GM23338 (cell line): Measurements from ENCODE around the gene KCNK5. TPM values are rescaled to one million over a fixed set of nuclear protein-coding genes. Genes with fewer than 3 reads are reported as not detected.

Source experiments
- ATAC-seq: fragments of 200-7000 bp; cut with Tn5 transposase; 3 replicates; pipeline ENCODE4 v1.9.1; 2020
- DNase-seq: peaks from one replicate; pipeline ENCODE4 v3.0.0-alpha.2; 2015; ENCODE audit warnings: low spot score
- H2AFZ ChIP-seq: fragments of 200-600 bp; sonication (generic); 2 replicates; pipeline ENCODE4 v1.8.0; 2016; ENCODE audit warnings: antibody characterized with exemption, mild to moderate bottlenecking, moderate library complexity
- H3F3A ChIP-seq: fragments of 200-600 bp; sonication (generic); replicated peaks from 2 replicates; pipeline ENCODE4 v1.8.0; 2017; ENCODE audit warnings: antibody characterized with exemption, mixed run types, low read depth
- H3K27ac ChIP-seq: fragments of 200-600 bp; sonication (generic); 2 replicates; pipeline ENCODE4 v1.6.1; 2016; ENCODE audit warnings: low read depth
- H3K27me3 ChIP-seq: fragments of 200-600 bp; sonication (generic); 2 replicates; pipeline ENCODE4 v1.8.0; 2016; ENCODE audit warnings: mild to moderate bottlenecking, mixed run types, moderate library complexity; ENCODE audit not compliant: insufficient read depth
- H3K36me3 ChIP-seq: fragments of 200-600 bp; sonication (generic); 2 replicates; pipeline ENCODE4 v1.8.0; 2016; ENCODE audit warnings: mild to moderate bottlenecking; ENCODE audit not compliant: insufficient read depth
- H3K4me1 ChIP-seq: fragments of 200-600 bp; sonication (generic); 2 replicates; pipeline ENCODE4 v1.8.0; 2016; ENCODE audit warnings: mild to moderate bottlenecking, moderate library complexity; ENCODE audit not compliant: insufficient read depth
- H3K4me2 ChIP-seq: fragments of 200-600 bp; sonication (generic); 2 replicates; pipeline ENCODE4 v1.7.1; 2017; ENCODE audit warnings: mixed run types
- H3K4me3 ChIP-seq: fragments of 200-600 bp; sonication (generic); 2 replicates; pipeline ENCODE4 v1.6.1; 2016; ENCODE audit warnings: mixed run types
- H3K79me2 ChIP-seq: fragments of 200-600 bp; sonication (generic); replicated peaks from 2 replicates; pipeline ENCODE4 v1.8.0; 2017; ENCODE audit warnings: mild to moderate bottlenecking; ENCODE audit not compliant: insufficient read depth
- H3K9me2 ChIP-seq: fragments of 200-600 bp; sonication (generic); 2 replicates; pipeline ENCODE4 v1.8.0; 2017; ENCODE audit not compliant: insufficient read depth
- H4K20me1 ChIP-seq: fragments of 200-600 bp; sonication (generic); replicated peaks from 2 replicates; pipeline ENCODE4 v1.8.0; 2017; ENCODE audit warnings: mild to moderate bottlenecking; ENCODE audit not compliant: insufficient read depth
- H3K27ac Mint-ChIP-seq: 2 replicates; pipeline ENCODE4 v1.8.0; 2020; ENCODE audit warnings: inconsistent platforms, mild to moderate bottlenecking, moderate library complexity, mixed read lengths
- H3K27me3 Mint-ChIP-seq: 3 replicates; pipeline ENCODE4 v1.8.0; 2022; ENCODE audit warnings: low read depth, mild to moderate bottlenecking, moderate library complexity, mixed read lengths, inconsistent platforms; ENCODE audit not compliant: insufficient read depth, poor library complexity
- H3K36me3 Mint-ChIP-seq: 3 replicates; pipeline ENCODE4 v1.8.0; 2021; ENCODE audit warnings: low read depth, mild to moderate bottlenecking, inconsistent platforms, moderate library complexity, mixed read lengths
- H3K4me1 Mint-ChIP-seq: 3 replicates; pipeline ENCODE4 v1.8.0; 2020; ENCODE audit warnings: mild to moderate bottlenecking, inconsistent platforms, mixed read lengths
- H3K4me3 Mint-ChIP-seq: 3 replicates; pipeline ENCODE4 v1.8.0; 2021; ENCODE audit warnings: moderate library complexity, mild to moderate bottlenecking, inconsistent platforms, mixed read lengths
- H3K9me3 Mint-ChIP-seq: 3 replicates; pipeline ENCODE4 v1.8.0; 2020; ENCODE audit warnings: moderate library complexity, mild to moderate bottlenecking, inconsistent platforms, mixed read lengths
- EZH2 ChIP-seq: fragments of 200-600 bp; sonication (generic); IDR thresholded peaks from one replicate; pipeline ENCODE4 v1.8.0; 2017; ENCODE audit warnings: antibody characterized with exemption, mild to moderate bottlenecking, low read depth; ENCODE audit not compliant: unreplicated experiment
- EZH2phosphoT487 ChIP-seq: fragments of 200-600 bp; sonication (generic); IDR thresholded peaks from one replicate; pipeline ENCODE4 v1.8.1; 2018; ENCODE audit warnings: antibody characterized with exemption; ENCODE audit not compliant: unreplicated experiment
- JUNB ChIP-seq: IDR thresholded peaks from one replicate; pipeline ENCODE4 v1.6.1; 2016; ENCODE audit warnings: antibody characterized with exemption; ENCODE audit not compliant: unreplicated experiment
- ZNF114 ChIP-seq: fragments of 250-450 bp; sonication (Bioruptor Pico); IDR thresholded peaks from 2 replicates; pipeline ENCODE4 v1.5.0; 2020; ENCODE audit warnings: mild to moderate bottlenecking, moderate library complexity
- ZNF331 ChIP-seq: fragments of 250-450 bp; sonication (Bioruptor Pico); IDR thresholded peaks from 2 replicates; pipeline ENCODE4 v1.5.0; 2020; ENCODE audit warnings: low read depth, mild to moderate bottlenecking, moderate library complexity
- polyA plus RNA-seq: library from polyadenylated mRNA; unstranded; fragments of >200 nt; fragmentation: Nextera tagmentation; extraction: Ambion mirVana; gene quantifications from 2 replicates; pipeline ENCODE4 v1.2.1, GENCODE V29; 2016
- total RNA-seq: library from RNA; depleted of rRNA; stranded (reverse); fragments of >200 nt; shearing (Covaris generic); gene quantifications from 2 replicates; pipeline ENCODE4 v1.2.3, GENCODE V29; 2014
- TF ChIP-seq, protein P1 (sequence below): IDR thresholded peaks from one replicate; pipeline ENCODE4 v1.6.1; 2018; ENCODE audit warnings: antibody characterized with exemption; ENCODE audit not compliant: unreplicated experiment
- TF ChIP-seq, protein P2 (sequence below): IDR thresholded peaks from 2 replicates; pipeline ENCODE4 v1.6.1; 2016; ENCODE audit warnings: antibody characterized with exemption
- TF ChIP-seq, protein P3 (sequence below), 2 experiments: fragments of 200-600 bp in 1 of 2; sonication (generic) in 1 of 2; conservative IDR thresholded peaks; 2 replicates each; pipeline versions ENCODE4 v1.5.1 to v1.6.1; 2016 to 2017; ENCODE audit warnings: antibody characterized with exemption in 2 of 2, low read depth in 2 of 2, mild to moderate bottlenecking in 2 of 2, moderate library complexity in 1 of 2

The KCNK5 gene
- total and polyA plus RNA-seq, 2 experiments from 2014 or later, result 9.5 to 57.4 TPM

DNA sequence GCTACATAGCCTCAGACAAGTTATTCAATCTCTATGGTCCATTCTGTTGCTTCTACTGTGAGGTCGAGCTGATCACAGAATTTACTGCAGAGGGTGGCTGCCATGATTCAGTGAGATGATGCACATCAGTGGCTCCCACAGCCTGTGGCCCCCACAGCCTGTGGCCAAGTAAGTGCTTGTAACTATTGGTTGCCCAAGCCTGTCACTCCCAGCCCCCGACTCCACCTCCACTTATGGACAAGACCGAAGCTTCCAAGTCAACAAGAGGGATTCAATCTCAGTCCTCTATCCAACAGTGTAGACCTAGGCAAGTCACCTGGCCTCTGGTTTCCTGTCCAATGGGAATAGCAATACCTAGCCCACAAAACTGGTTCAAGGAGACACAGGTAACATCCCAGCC, 8.2 kb downstream of the KCNK5 start:
- no peak for TF ChIP-seq EZH2phosphoT487
- no peak for TF ChIP-seq JUNB
- TF ChIP-seq EZH2, result no peak
- no peak for TF ChIP-seq ZNF331 (CRISPR knock-in tag)
- TF ChIP-seq, protein P1, sequence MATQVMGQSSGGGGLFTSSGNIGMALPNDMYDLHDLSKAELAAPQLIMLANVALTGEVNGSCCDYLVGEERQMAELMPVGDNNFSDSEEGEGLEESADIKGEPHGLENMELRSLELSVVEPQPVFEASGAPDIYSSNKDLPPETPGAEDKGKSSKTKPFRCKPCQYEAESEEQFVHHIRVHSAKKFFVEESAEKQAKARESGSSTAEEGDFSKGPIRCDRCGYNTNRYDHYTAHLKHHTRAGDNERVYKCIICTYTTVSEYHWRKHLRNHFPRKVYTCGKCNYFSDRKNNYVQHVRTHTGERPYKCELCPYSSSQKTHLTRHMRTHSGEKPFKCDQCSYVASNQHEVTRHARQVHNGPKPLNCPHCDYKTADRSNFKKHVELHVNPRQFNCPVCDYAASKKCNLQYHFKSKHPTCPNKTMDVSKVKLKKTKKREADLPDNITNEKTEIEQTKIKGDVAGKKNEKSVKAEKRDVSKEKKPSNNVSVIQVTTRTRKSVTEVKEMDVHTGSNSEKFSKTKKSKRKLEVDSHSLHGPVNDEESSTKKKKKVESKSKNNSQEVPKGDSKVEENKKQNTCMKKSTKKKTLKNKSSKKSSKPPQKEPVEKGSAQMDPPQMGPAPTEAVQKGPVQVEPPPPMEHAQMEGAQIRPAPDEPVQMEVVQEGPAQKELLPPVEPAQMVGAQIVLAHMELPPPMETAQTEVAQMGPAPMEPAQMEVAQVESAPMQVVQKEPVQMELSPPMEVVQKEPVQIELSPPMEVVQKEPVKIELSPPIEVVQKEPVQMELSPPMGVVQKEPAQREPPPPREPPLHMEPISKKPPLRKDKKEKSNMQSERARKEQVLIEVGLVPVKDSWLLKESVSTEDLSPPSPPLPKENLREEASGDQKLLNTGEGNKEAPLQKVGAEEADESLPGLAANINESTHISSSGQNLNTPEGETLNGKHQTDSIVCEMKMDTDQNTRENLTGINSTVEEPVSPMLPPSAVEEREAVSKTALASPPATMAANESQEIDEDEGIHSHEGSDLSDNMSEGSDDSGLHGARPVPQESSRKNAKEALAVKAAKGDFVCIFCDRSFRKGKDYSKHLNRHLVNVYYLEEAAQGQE, result no peak
- TF ChIP-seq, protein P2, sequence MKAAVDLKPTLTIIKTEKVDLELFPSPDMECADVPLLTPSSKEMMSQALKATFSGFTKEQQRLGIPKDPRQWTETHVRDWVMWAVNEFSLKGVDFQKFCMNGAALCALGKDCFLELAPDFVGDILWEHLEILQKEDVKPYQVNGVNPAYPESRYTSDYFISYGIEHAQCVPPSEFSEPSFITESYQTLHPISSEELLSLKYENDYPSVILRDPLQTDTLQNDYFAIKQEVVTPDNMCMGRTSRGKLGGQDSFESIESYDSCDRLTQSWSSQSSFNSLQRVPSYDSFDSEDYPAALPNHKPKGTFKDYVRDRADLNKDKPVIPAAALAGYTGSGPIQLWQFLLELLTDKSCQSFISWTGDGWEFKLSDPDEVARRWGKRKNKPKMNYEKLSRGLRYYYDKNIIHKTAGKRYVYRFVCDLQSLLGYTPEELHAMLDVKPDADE, result no peak
- TF ChIP-seq ZNF114 (CRISPR knock-in tag), result no peak
- H3K27me3 Mint-ChIP-seq, result peaks cover 11% of the 10 kb centered on the region

DNA sequence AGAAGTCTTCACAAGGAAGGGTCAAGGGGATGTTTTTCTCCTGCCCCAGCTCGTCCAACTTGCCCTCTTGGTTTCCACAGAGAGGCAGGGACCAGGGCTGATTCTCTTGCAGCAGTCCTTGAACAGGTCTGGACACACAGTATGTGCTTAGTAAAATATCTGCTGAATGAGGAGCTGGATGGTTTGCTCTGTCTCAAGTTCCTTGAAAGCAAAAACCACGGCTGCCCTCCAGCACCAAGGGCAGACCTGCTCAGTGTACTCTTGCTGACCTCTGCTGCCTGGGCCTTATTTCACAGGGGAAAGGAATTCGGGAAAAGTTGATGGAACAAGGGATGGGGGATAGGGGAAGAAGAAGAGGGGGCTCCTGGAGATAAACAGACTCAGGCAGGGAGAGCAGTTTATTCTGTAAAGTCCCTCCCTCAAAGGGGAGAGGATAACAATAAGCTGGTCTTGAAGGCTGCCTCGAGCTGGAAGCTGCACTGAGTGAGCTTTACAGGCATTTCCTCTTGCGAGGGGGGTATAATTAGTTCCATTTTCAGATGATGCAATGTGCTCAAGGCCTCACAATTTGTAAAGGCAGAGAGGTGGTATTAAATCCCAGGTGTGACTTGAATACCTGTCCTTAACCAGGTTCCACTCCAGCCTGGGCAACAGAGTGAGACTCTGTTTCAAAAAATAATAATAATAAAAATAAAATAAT, 10.3 kb downstream of the KCNK5 start:
- H3K4me1 Mint-ChIP-seq, result peaks cover 76% of the 10 kb centered on the region
- no peak for ATAC-seq
- TF ChIP-seq, protein P3, sequence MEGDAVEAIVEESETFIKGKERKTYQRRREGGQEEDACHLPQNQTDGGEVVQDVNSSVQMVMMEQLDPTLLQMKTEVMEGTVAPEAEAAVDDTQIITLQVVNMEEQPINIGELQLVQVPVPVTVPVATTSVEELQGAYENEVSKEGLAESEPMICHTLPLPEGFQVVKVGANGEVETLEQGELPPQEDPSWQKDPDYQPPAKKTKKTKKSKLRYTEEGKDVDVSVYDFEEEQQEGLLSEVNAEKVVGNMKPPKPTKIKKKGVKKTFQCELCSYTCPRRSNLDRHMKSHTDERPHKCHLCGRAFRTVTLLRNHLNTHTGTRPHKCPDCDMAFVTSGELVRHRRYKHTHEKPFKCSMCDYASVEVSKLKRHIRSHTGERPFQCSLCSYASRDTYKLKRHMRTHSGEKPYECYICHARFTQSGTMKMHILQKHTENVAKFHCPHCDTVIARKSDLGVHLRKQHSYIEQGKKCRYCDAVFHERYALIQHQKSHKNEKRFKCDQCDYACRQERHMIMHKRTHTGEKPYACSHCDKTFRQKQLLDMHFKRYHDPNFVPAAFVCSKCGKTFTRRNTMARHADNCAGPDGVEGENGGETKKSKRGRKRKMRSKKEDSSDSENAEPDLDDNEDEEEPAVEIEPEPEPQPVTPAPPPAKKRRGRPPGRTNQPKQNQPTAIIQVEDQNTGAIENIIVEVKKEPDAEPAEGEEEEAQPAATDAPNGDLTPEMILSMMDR (conservative IDR thresholded peaks at IDR 0.05; ENCODE audit: low read depth in 2 of 2), result peak in 1 of 2 experiments; percentile 32; a peak in 2 of 4 replicates
- TF ChIP-seq JUNB, result no peak

More for the DNA sequence above, 8.2 kb downstream of the KCNK5 start:
- no peaks in the 10 kb centered on the region for H3K27me3 ChIP-seq
- peaks cover 73% of the 10 kb centered on the region for H4K20me1 ChIP-seq
- no peaks in the 10 kb centered on the region for H3F3A ChIP-seq
- no peak overlapping the region for H3K4me2 ChIP-seq
- Mint-ChIP-seq H3K36me3 (peaks cover 50% of the 10 kb centered on the region), H3K4me3 (no peak overlapping the region), H3K27ac (peak overlapping the region; percentile 25; the same call in 1 of the 2 replicates), H3K9me3 (no peaks in the 10 kb centered on the region), H3K4me1 (peaks cover 84% of the 10 kb centered on the region)
- no peaks in the 10 kb centered on the region for H3K9me2 ChIP-seq
- H3K79me2 ChIP-seq, result peaks cover 99% of the 10 kb centered on the region
- ATAC-seq, result no peak
- H2AFZ ChIP-seq, result no peak overlapping the region
- no peak overlapping the region for H3K27ac ChIP-seq
- peaks cover 12% of the 10 kb centered on the region for H3K36me3 ChIP-seq
- peaks cover 86% of the 10 kb centered on the region for H3K4me1 ChIP-seq
- DNase-seq, result no peak
- H3K4me3 ChIP-seq, result no peak overlapping the region

More for the DNA sequence above, 10.3 kb downstream of the KCNK5 start:
- no peak overlapping the region for H3K27ac Mint-ChIP-seq
- peaks cover 58% of the 10 kb centered on the region for H4K20me1 ChIP-seq
- H3K4me2 ChIP-seq, result no peak overlapping the region
- H3K4me1 ChIP-seq, result peaks cover 71% of the 10 kb centered on the region
- peaks cover 6% of the 10 kb centered on the region; the same call in 1 of the 2 replicates for H3K36me3 ChIP-seq
- H3K79me2 ChIP-seq, result peaks cover 99% of the 10 kb centered on the region
- no peaks in the 10 kb centered on the region for H3K9me3 Mint-ChIP-seq
- H3K27me3 ChIP-seq, result no peaks in the 10 kb centered on the region
- H3K9me2 ChIP-seq, result no peaks in the 10 kb centered on the region
- peaks cover 49% of the 10 kb centered on the region for H3K36me3 Mint-ChIP-seq
- DNase-seq, result no peak
- H2AFZ ChIP-seq, result no peak overlapping the region
- no peak overlapping the region for H3K4me3 Mint-ChIP-seq
- H3K27ac ChIP-seq, result no peak overlapping the region
- H3F3A ChIP-seq, result no peaks in the 10 kb centered on the region
- no peak overlapping the region for H3K4me3 ChIP-seq
- peaks cover 13% of the 10 kb centered on the region for H3K27me3 Mint-ChIP-seq
